ENCODE results near the gene AR.

Gene AR

DNA sequence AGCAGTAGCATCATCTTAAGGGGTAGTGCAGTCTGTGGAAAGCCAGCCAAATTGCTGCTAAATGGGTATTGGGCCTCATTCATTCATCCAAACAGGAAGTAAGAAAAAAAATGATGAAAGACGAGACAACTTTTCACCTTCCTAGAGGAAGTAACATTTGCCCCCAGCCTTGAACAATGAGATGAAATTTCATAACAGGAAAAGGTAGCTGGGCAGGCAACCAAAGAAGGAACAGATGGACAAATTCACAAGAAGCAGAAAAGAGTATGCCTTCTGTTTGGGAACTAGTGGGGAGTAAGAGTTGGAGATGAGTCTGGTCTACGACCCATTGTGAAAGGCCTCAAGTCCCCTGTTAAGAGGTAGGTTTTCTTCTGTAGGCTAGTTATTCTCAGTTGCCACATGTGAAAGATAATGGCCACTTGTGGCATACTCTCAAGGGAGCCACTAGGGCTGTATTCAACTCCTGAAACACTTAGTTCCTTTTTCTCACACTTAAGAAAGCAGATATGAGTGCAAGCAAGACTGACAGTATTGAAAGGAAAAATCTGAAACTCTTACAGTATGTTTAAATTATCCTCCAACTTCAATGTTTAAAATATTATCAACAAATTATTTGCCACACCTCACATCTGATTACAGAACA, 190.4 kb downstream of the AR start:
- Histone ChIP-seq H3K4ac (ENCODE audit: low read depth, low read length) (no peak overlapping the region), H3K27ac (ENCODE audit: low read depth, low read length) (no peak overlapping the region), H2AK5ac (ENCODE audit: low read length) (no peak overlapping the region), H3K56ac (ENCODE audit: low read length) (no peak overlapping the region), H3K23ac (ENCODE audit: low read length) (no peak overlapping the region), H2BK5ac (ENCODE audit: low read length) (no peak overlapping the region), H4K8ac (ENCODE audit: low read depth, low read length) (no peak overlapping the region), H2BK120ac (ENCODE audit: low read depth, low read length) (no peak overlapping the region), H3K36me3 (ENCODE audit: control insufficient read depth, insufficient read depth, low read length) (no peaks in the 10 kb centered on the region), H4K5ac (ENCODE audit: low read length) (no peak overlapping the region), H3K9ac (ENCODE audit: low read length) (no peak overlapping the region), H3K27me3 (ENCODE audit: insufficient read depth, low read length, poor library complexity) (no peaks in the 10 kb centered on the region), H3K79me1 (ENCODE audit: low read length) (no peaks in the 10 kb centered on the region), H3K4me1 (ENCODE audit: control insufficient read depth, low read depth, low read length) (no peaks in the 10 kb centered on the region), H3K79me2 (ENCODE audit: control insufficient read depth, insufficient read depth, low read length) (no peaks in the 10 kb centered on the region), H3K18ac (ENCODE audit: low read length) (no peak overlapping the region), H2BK15ac (replicated peaks; ENCODE audit: low read depth) (no peak overlapping the region), H3K4me2 (ENCODE audit: low read length) (no peak overlapping the region), H3K4me3 (ENCODE audit: low read length) (no peak overlapping the region)
- DNase-seq: no peak
- no CpG with 5 or more reads among the region's 2 CpGs for WGBS (ENCODE audit: extremely low coverage, insufficient coverage, low lambda C conversion rate)

DNA sequence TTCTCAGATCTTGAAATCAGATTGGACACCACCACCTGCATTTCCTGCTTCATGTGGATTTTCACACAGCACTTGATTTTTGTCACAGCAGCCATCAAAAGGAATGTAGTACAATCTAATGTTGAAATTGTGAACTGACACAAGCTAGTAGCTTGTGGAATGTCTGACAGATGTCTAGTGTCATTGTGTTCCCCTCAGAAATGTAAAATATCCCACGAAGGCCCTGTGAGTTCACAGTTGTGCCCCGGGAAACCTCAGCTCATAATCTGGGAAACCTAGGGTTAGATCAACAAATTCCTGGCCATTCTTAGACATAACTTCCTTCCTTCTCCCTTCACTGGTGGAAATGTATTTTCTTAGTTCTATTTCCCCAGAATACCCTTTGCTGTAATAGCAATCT, 205.7 kb downstream of the AR start:
- no peak overlapping the region for H4K8ac ChIP-seq (ENCODE audit: low read depth, low read length)
- no peak overlapping the region for H2BK15ac ChIP-seq (replicated peaks; ENCODE audit: low read depth)
- no peak overlapping the region for H4K5ac ChIP-seq (ENCODE audit: low read length)
- no peak overlapping the region for H2BK120ac ChIP-seq (ENCODE audit: low read depth, low read length)
- no peaks in the 10 kb centered on the region for H3K4me1 ChIP-seq (ENCODE audit: control insufficient read depth, low read depth, low read length)
- H3K79me1 ChIP-seq (ENCODE audit: low read length): no peaks in the 10 kb centered on the region
- H3K4me3 ChIP-seq (ENCODE audit: low read length): no peak overlapping the region
- H3K27me3 ChIP-seq (ENCODE audit: insufficient read depth, low read length, poor library complexity): no peaks in the 10 kb centered on the region
- H3K27ac ChIP-seq (ENCODE audit: low read depth, low read length): no peak overlapping the region
- H3K23ac ChIP-seq (ENCODE audit: low read length): no peak overlapping the region
- no peak overlapping the region for H3K4me2 ChIP-seq (ENCODE audit: low read length)
- no peak for DNase-seq
- no peak overlapping the region for H3K4ac ChIP-seq (ENCODE audit: low read depth, low read length)
- H3K18ac ChIP-seq (ENCODE audit: low read length): no peak overlapping the region
- no peaks in the 10 kb centered on the region for H3K36me3 ChIP-seq (ENCODE audit: control insufficient read depth, insufficient read depth, low read length)
- H2AK5ac ChIP-seq (ENCODE audit: low read length): no peak overlapping the region
- H3K79me2 ChIP-seq (ENCODE audit: control insufficient read depth, insufficient read depth, low read length): no peaks in the 10 kb centered on the region
- no peak overlapping the region for H3K56ac ChIP-seq (ENCODE audit: low read length)
- H3K9ac ChIP-seq (ENCODE audit: low read length): no peak overlapping the region
- WGBS (ENCODE audit: extremely low coverage, insufficient coverage, low lambda C conversion rate): no CpG with 5 or more reads among the region's 2 CpGs
- no peak overlapping the region for H2BK5ac ChIP-seq (ENCODE audit: low read length)

DNA sequence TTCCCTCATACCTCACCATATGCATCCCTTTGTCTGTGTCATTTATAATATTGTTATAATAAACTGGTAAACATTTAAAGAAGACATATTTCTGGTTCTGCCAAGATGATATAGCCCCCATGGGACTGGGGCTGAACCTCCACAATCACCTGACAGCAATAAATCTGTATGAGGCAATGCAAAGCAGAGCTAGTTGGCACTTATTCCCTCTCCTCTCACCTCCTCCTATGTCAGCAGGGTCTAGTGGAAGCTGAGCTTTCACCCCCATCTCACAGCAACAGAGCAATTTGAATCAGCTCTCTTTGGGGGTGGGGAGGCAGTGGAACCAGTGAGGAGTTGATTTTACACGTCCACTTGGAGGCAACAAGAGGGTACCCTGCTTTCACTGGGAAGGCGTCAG, 206.9 kb downstream of the AR start:
- Histone ChIP-seq H3K27ac (ENCODE audit: low read depth, low read length) (no peak overlapping the region), H4K5ac (ENCODE audit: low read length) (no peak overlapping the region), H3K4me2 (ENCODE audit: low read length) (no peak overlapping the region), H2BK5ac (ENCODE audit: low read length) (no peak overlapping the region), H3K9ac (ENCODE audit: low read length) (no peak overlapping the region), H3K4me3 (ENCODE audit: low read length) (no peak overlapping the region), H3K18ac (ENCODE audit: low read length) (no peak overlapping the region), H2AK5ac (ENCODE audit: low read length) (no peak overlapping the region), H3K23ac (ENCODE audit: low read length) (no peak overlapping the region), H3K79me1 (ENCODE audit: low read length) (no peaks in the 10 kb centered on the region), H3K4ac (ENCODE audit: low read depth, low read length) (no peak overlapping the region), H2BK15ac (replicated peaks; ENCODE audit: low read depth) (no peak overlapping the region), H3K4me1 (ENCODE audit: control insufficient read depth, low read depth, low read length) (no peaks in the 10 kb centered on the region), H2BK120ac (ENCODE audit: low read depth, low read length) (no peak overlapping the region), H3K36me3 (ENCODE audit: control insufficient read depth, insufficient read depth, low read length) (no peaks in the 10 kb centered on the region), H3K27me3 (ENCODE audit: insufficient read depth, low read length, poor library complexity) (no peaks in the 10 kb centered on the region), H4K8ac (ENCODE audit: low read depth, low read length) (no peak overlapping the region), H3K56ac (ENCODE audit: low read length) (no peak overlapping the region), H3K79me2 (ENCODE audit: control insufficient read depth, insufficient read depth, low read length) (no peaks in the 10 kb centered on the region)
- WGBS (ENCODE audit: extremely low coverage, insufficient coverage, low lambda C conversion rate): no CpG with 5 or more reads among the region's 2 CpGs
- DNase-seq: no peak

DNA sequence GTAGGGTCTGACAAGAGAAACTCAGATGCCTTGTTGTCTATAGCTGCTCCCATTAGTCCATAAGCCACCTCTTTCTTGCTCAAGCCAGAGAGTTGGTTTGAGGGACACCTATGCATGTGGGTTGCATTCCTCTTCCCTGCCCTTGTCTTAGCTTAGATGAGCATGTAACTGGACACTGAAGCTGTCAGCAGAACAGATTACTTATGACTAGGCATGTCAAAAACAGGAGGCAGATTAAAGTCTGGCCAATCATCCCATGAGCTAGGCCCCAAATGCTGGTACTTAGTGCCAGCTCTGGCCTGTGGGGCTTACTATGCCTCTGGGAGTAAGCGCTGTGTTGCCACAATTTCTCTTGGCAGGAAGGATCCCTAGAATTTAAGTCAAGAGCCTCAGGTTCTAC, 215.2 kb downstream of the AR start:
- no peaks in the 10 kb centered on the region for H3K79me2 ChIP-seq (ENCODE audit: control insufficient read depth, insufficient read depth, low read length)
- H3K79me1 ChIP-seq (ENCODE audit: low read length): no peaks in the 10 kb centered on the region
- WGBS (ENCODE audit: extremely low coverage, insufficient coverage, low lambda C conversion rate): no CpG with 5 or more reads among the region's 1 CpG
- no peak overlapping the region for H3K9ac ChIP-seq (ENCODE audit: low read length)
- no peak overlapping the region for H3K27ac ChIP-seq (ENCODE audit: low read depth, low read length)
- no peak for DNase-seq
- H3K4ac ChIP-seq (ENCODE audit: low read depth, low read length): no peak overlapping the region
- no peaks in the 10 kb centered on the region for H3K27me3 ChIP-seq (ENCODE audit: insufficient read depth, low read length, poor library complexity)
- H3K4me2 ChIP-seq (ENCODE audit: low read length): no peak overlapping the region
- H2BK120ac ChIP-seq (ENCODE audit: low read depth, low read length): no peak overlapping the region
- H3K56ac ChIP-seq (ENCODE audit: low read length): no peak overlapping the region
- no peak overlapping the region for H4K5ac ChIP-seq (ENCODE audit: low read length)
- no peak overlapping the region for H3K4me3 ChIP-seq (ENCODE audit: low read length)
- no peak overlapping the region for H2AK5ac ChIP-seq (ENCODE audit: low read length)
- no peak overlapping the region for H3K18ac ChIP-seq (ENCODE audit: low read length)
- H3K4me1 ChIP-seq (ENCODE audit: control insufficient read depth, low read depth, low read length): no peaks in the 10 kb centered on the region
- no peak overlapping the region for H2BK5ac ChIP-seq (ENCODE audit: low read length)
- no peak overlapping the region for H2BK15ac ChIP-seq (replicated peaks; ENCODE audit: low read depth)
- H4K8ac ChIP-seq (ENCODE audit: low read depth, low read length): no peak overlapping the region
- no peak overlapping the region for H3K23ac ChIP-seq (ENCODE audit: low read length)
- no peaks in the 10 kb centered on the region for H3K36me3 ChIP-seq (ENCODE audit: control insufficient read depth, insufficient read depth, low read length)

DNA sequence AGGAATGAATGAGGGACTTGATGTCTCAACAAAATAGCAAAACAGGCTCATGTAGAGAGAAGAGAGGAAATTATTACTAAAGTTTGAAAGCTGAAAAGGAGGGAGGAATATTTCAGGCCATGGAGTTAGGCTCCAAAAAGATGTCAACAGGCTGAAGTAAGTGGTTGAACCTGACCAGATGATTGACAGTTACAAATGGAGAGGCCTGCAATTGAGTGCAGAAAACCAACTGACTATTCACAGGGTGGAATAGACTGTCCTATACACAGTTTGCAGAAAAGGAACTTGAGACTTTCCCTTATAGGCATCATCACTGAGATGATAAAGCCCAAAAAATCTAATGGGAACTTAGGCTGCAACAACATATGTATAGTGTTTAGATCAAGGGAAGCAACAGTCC, 233.3 kb downstream of the AR start:
- H3K27ac ChIP-seq (ENCODE audit: low read depth, low read length): no peak overlapping the region
- DNase-seq: no peak

DNA sequence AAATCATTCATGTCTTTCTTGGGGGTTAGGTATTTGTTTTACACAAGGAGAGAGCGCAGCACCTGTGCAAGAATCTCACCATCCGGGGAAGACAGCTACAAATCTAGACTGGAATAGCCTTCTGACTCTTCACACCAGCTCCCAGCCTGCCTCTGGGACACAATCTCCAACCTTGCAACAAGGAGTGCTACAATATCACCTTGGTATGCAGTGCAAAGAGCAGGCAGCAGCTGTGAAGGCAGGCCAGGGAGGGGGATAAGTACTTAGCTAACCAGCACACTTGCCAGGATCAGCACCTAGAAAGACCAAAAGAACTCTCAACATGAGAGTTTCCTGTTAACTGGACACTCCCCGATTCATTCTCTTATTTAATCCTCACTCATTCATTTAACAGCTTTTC, 235.3 kb downstream of the AR start:
- H4K8ac ChIP-seq (ENCODE audit: low read depth, low read length): no peak overlapping the region

More for the DNA sequence above, 233.3 kb downstream of the AR start:
- no peaks in the 10 kb centered on the region for H3K4me1 ChIP-seq (ENCODE audit: control insufficient read depth, low read depth, low read length)
- H3K18ac ChIP-seq (ENCODE audit: low read length): no peak overlapping the region
- no peak overlapping the region for H2AK5ac ChIP-seq (ENCODE audit: low read length)
- no peak overlapping the region for H2BK15ac ChIP-seq (replicated peaks; ENCODE audit: low read depth)
- H2BK5ac ChIP-seq (ENCODE audit: low read length): no peak overlapping the region
- no peaks in the 10 kb centered on the region for H3K36me3 ChIP-seq (ENCODE audit: control insufficient read depth, insufficient read depth, low read length)
- no peak overlapping the region for H4K5ac ChIP-seq (ENCODE audit: low read length)
- no peaks in the 10 kb centered on the region for H3K79me1 ChIP-seq (ENCODE audit: low read length)
- no peak overlapping the region for H3K4me3 ChIP-seq (ENCODE audit: low read length)
- no peak overlapping the region for H2BK120ac ChIP-seq (ENCODE audit: low read depth, low read length)
- no peak overlapping the region for H3K23ac ChIP-seq (ENCODE audit: low read length)
- H3K56ac ChIP-seq (ENCODE audit: low read length): no peak overlapping the region
- no peak overlapping the region for H4K8ac ChIP-seq (ENCODE audit: low read depth, low read length)
- H3K79me2 ChIP-seq (ENCODE audit: control insufficient read depth, insufficient read depth, low read length): no peaks in the 10 kb centered on the region
- H3K4me2 ChIP-seq (ENCODE audit: low read length): no peak overlapping the region
- H3K4ac ChIP-seq (ENCODE audit: low read depth, low read length): no peak overlapping the region
- no peaks in the 10 kb centered on the region for H3K27me3 ChIP-seq (ENCODE audit: insufficient read depth, low read length, poor library complexity)
- H3K9ac ChIP-seq (ENCODE audit: low read length): no peak overlapping the region

More for the DNA sequence above, 235.3 kb downstream of the AR start:
- peak; percentile 31 for DNase-seq
- no peak overlapping the region for H2AK5ac ChIP-seq (ENCODE audit: low read length)
- no peaks in the 10 kb centered on the region for H3K4me1 ChIP-seq (ENCODE audit: control insufficient read depth, low read depth, low read length)
- H3K4ac ChIP-seq (ENCODE audit: low read depth, low read length): no peak overlapping the region
- H3K79me2 ChIP-seq (ENCODE audit: control insufficient read depth, insufficient read depth, low read length): no peaks in the 10 kb centered on the region
- H2BK15ac ChIP-seq (replicated peaks; ENCODE audit: low read depth): no peak overlapping the region
- H3K27me3 ChIP-seq (ENCODE audit: insufficient read depth, low read length, poor library complexity): no peaks in the 10 kb centered on the region
- no peak overlapping the region for H3K4me3 ChIP-seq (ENCODE audit: low read length)
- H3K56ac ChIP-seq (ENCODE audit: low read length): no peak overlapping the region
- H3K27ac ChIP-seq (ENCODE audit: low read depth, low read length): no peak overlapping the region
- H3K23ac ChIP-seq (ENCODE audit: low read length): no peak overlapping the region
- H2BK5ac ChIP-seq (ENCODE audit: low read length): no peak overlapping the region
- H3K4me2 ChIP-seq (ENCODE audit: low read length): no peak overlapping the region
- no peaks in the 10 kb centered on the region for H3K36me3 ChIP-seq (ENCODE audit: control insufficient read depth, insufficient read depth, low read length)
- no peak overlapping the region for H2BK120ac ChIP-seq (ENCODE audit: low read depth, low read length)
- no peaks in the 10 kb centered on the region for H3K79me1 ChIP-seq (ENCODE audit: low read length)
- H3K9ac ChIP-seq (ENCODE audit: low read length): no peak overlapping the region
- H4K5ac ChIP-seq (ENCODE audit: low read length): no peak overlapping the region
- WGBS (ENCODE audit: extremely low coverage, insufficient coverage, low lambda C conversion rate): no CpG with 5 or more reads among the region's 3 CpGs
- H3K18ac ChIP-seq (ENCODE audit: low read length): no peak overlapping the region
